HS-27A (cell line): ENCODE data around the gene L3MBTL3.

Source experiments
- DNase-seq: peaks from one replicate; pipeline ENCODE4 v3.0.0-alpha.2; 2012; ENCODE audit warnings: low read depth, missing footprints

Gene L3MBTL3

GRCh38 chr6:130027948-130028347 lies 9.6 kb downstream of the L3MBTL3 start:
- DNase-seq: no peak

GRCh38 chr6:130029163-130029562 lies 10.8 kb downstream of the L3MBTL3 start:
- no peak for DNase-seq

GRCh38 chr6:130032758-130033340 lies 14.5 kb downstream of the L3MBTL3 start:
- DNase-seq: no peak

GRCh38 chr6:130033949-130034348 lies 15.6 kb downstream of the L3MBTL3 start:
- no peak for DNase-seq

GRCh38 chr6:130034378-130035146 lies 16.2 kb downstream of the L3MBTL3 start:
- DNase-seq: no peak

GRCh38 chr6:130035211-130035610 lies 16.8 kb downstream of the L3MBTL3 start:
- DNase-seq: no peak

- DNase-seq: no peak
These were observed 18.9 kb downstream of the L3MBTL3 start for GRCh38 chr6:130037207-130037811.

- no peak for DNase-seq
These were observed 23.2 kb downstream of the L3MBTL3 start for GRCh38 chr6:130041594-130041993.

GRCh38 chr6:130043344-130043743 lies 25.0 kb downstream of the L3MBTL3 start:
- no peak for DNase-seq

- no peak for DNase-seq
These were observed 27.2 kb downstream of the L3MBTL3 start for GRCh38 chr6:130045622-130046021.

GRCh38 chr6:130046671-130047070 lies 28.3 kb downstream of the L3MBTL3 start:
- peak; percentile 46 for DNase-seq

- peak; percentile 4 for DNase-seq
These were observed 29.0 kb downstream of the L3MBTL3 start for GRCh38 chr6:130047088-130047995.

- DNase-seq: no peak
These were observed 31.8 kb downstream of the L3MBTL3 start for GRCh38 chr6:130050230-130050629.

- DNase-seq: no peak
These were observed 36.3 kb downstream of the L3MBTL3 start for GRCh38 chr6:130054725-130055124.

- DNase-seq: no peak
These were observed 36.9 kb downstream of the L3MBTL3 start for GRCh38 chr6:130055271-130055670.

GRCh38 chr6:130057495-130057894 lies 39.1 kb downstream of the L3MBTL3 start:
- DNase-seq: no peak

GRCh38 chr6:130063806-130064205 lies 45.4 kb downstream of the L3MBTL3 start:
- no peak for DNase-seq

GRCh38 chr6:130065609-130066156 lies 47.3 kb downstream of the L3MBTL3 start:
- DNase-seq: no peak

GRCh38 chr6:130069485-130069884 lies 51.1 kb downstream of the L3MBTL3 start:
- no peak for DNase-seq

GRCh38 chr6:130070326-130070725 lies 51.9 kb downstream of the L3MBTL3 start:
- DNase-seq: no peak

- no peak for DNase-seq
These were observed 52.4 kb downstream of the L3MBTL3 start for GRCh38 chr6:130070792-130071191.

- no peak for DNase-seq
These were observed 57.6 kb downstream of the L3MBTL3 start for GRCh38 chr6:130075879-130076460.
